Endothelial cell of umbilical vein (primary cell): ENCODE measurements around the gene ZC3H15. TPM values are rescaled to one million over a fixed set of nuclear protein-coding genes. Genes with fewer than 3 reads are reported as not detected.

Source experiments
- BruUV-seq: library from RNA; stranded (reverse); fragments of 400-500 nt; replicated peaks from 2 replicates; lab custom pipeline; 2021; lab: Mats Ljungman, UMichigan
- CTCF ChIA-PET: fragments of 300-600, 350-600 bp; sonication (Branson Sonifier 250); formaldehyde crosslinking; loops from one replicate; lab custom pipeline; 2021; ENCODE audit warnings: antibody characterized with exemption, inconsistent platforms; lab: Charles Lee
- POLR2A ChIA-PET: fragments of 300-600, 350-600 bp; sonication (Branson Sonifier 250); formaldehyde crosslinking; loops from one replicate; lab custom pipeline; 2021; ENCODE audit warnings: antibody characterized with exemption, inconsistent platforms; lab: Charles Lee
- DNase-seq: peaks from one replicate; pipeline ENCODE4 v3.0.0-alpha.2; 2011; ENCODE audit warnings: low read depth, low spot score
- FAIRE-seq: peaks from 2 replicates; lab custom pipeline; 2011; peaks lifted over from hg19 to GRCh38; lab: Jason Lieb, UNC
- H2AFZ ChIP-seq: 2 replicates; pipeline ENCODE4 v1.6.0; 2012; ENCODE audit warnings: low read depth, low read length, control low read depth, inconsistent platforms
- H3K27ac ChIP-seq: 2 replicates; pipeline ENCODE4 v1.5.1; 2011; ENCODE audit warnings: low read depth, mild to moderate bottlenecking, control low read depth, low read length, moderate library complexity; ENCODE audit not compliant: insufficient read depth
- H3K27me3 ChIP-seq, 2 experiments: 2 replicates each; pipeline versions ENCODE4 v1.6.0 to v1.6.1; 2011; ENCODE audit warnings: low read length in 2 of 2, mixed read lengths in 1 of 2; ENCODE audit not compliant: control insufficient read depth in 2 of 2, insufficient read depth in 2 of 2
- H3K36me3 ChIP-seq, 2 experiments: 2 replicates in 1 of 2; 3 replicates in 1 of 2; pipeline ENCODE4 v1.5.1; 2011; ENCODE audit warnings: low read length in 2 of 2, mild to moderate bottlenecking in 1 of 2, moderate library complexity in 1 of 2; ENCODE audit not compliant: control insufficient read depth in 2 of 2, insufficient read depth in 2 of 2; ENCODE audit errors: extremely low read depth in 1 of 2
- H3K4me1 ChIP-seq: 3 replicates; pipeline ENCODE4 v1.5.1; 2011; ENCODE audit warnings: mild to moderate bottlenecking, low read length; ENCODE audit not compliant: control insufficient read depth, insufficient read depth; ENCODE audit errors: extremely low read depth
- H3K4me2 ChIP-seq: 2 replicates; pipeline ENCODE4 v1.6.1; 2011; ENCODE audit warnings: low read length, control low read depth, mixed read lengths; ENCODE audit not compliant: insufficient read depth
- H3K4me3 ChIP-seq, 3 experiments: fragments of 200-600 bp in 1 of 3; sonication (generic), shearing (Covaris generic) in 1 of 3; replicated peaks in 1 of 3; 2 replicates each; pipeline ENCODE4 v1.5.1; 2011 to 2016; ENCODE audit warnings: control low read depth in 3 of 3, low read length in 3 of 3, mild to moderate bottlenecking in 2 of 3, inconsistent platforms in 1 of 3, low read depth in 1 of 3, moderate library complexity in 1 of 3; ENCODE audit not compliant: insufficient read depth in 1 of 3
- H3K79me2 ChIP-seq: 2 replicates; pipeline ENCODE4 v1.6.0; 2012; ENCODE audit warnings: low read length, inconsistent platforms; ENCODE audit not compliant: control insufficient read depth, insufficient read depth
- H3K9ac ChIP-seq: replicated peaks from 2 replicates; pipeline ENCODE3; 2011; ENCODE audit warnings: low read length, control low read depth; ENCODE audit not compliant: insufficient read depth; ENCODE audit errors: extremely low read depth
- H3K9me1 ChIP-seq: replicated peaks from 3 replicates; pipeline ENCODE4 v1.6.0; 2011; ENCODE audit warnings: mild to moderate bottlenecking, low read length; ENCODE audit not compliant: control insufficient read depth, insufficient read depth; ENCODE audit errors: extremely low read depth
- H3K9me3 ChIP-seq: replicated peaks from 2 replicates; pipeline ENCODE4 v1.5.1; 2012; ENCODE audit warnings: low read length, inconsistent platforms; ENCODE audit not compliant: control insufficient read depth, insufficient read depth
- H4K20me1 ChIP-seq: replicated peaks from 2 replicates; pipeline ENCODE3; 2011; ENCODE audit warnings: mild to moderate bottlenecking, low read length; ENCODE audit not compliant: control insufficient read depth, insufficient read depth; ENCODE audit errors: extremely low read depth
- CTCF ChIP-seq, 2 donors: IDR thresholded peaks; 1 replicate in 1 of 2; 2 replicates in 1 of 2; pipeline ENCODE4 v1.5.1; 2011; ENCODE audit warnings: low read length in 2 of 2, mild to moderate bottlenecking in 2 of 2, moderate library complexity in 2 of 2, control low read depth in 1 of 2, inconsistent platforms in 1 of 2, low read depth in 1 of 2; ENCODE audit not compliant: insufficient read depth in 1 of 2; ENCODE audit errors: extremely low read depth in 1 of 2
- EZH2 ChIP-seq: IDR thresholded peaks from 2 replicates; pipeline ENCODE4 v1.6.1; 2012; ENCODE audit warnings: borderline replicate concordance, low read depth, mild to moderate bottlenecking, moderate library complexity, low read length, inconsistent platforms; ENCODE audit not compliant: severe bottlenecking
- FOS ChIP-seq: IDR thresholded peaks from 2 replicates; pipeline ENCODE4 v1.6.1; 2011; ENCODE audit warnings: mild to moderate bottlenecking, low read length, moderate library complexity, borderline replicate concordance; ENCODE audit not compliant: insufficient read depth
- GATA2 ChIP-seq: IDR thresholded peaks from 2 replicates; pipeline ENCODE4 v1.7.0; 2011; ENCODE audit warnings: low read depth, mild to moderate bottlenecking, moderate library complexity, mixed read lengths, low read length; ENCODE audit not compliant: insufficient read length, insufficient read depth
- JUN ChIP-seq: IDR thresholded peaks from 2 replicates; pipeline ENCODE4 v1.6.1; 2011; ENCODE audit warnings: borderline replicate concordance, low read depth; ENCODE audit not compliant: insufficient read length, insufficient read depth
- MYC ChIP-seq: IDR thresholded peaks from one replicate; pipeline ENCODE4 v1.6.1; 2011; ENCODE audit warnings: mild to moderate bottlenecking, low read depth, low read length
- POLR2A ChIP-seq: IDR thresholded peaks from 2 replicates; pipeline ENCODE4 v1.6.1; 2012; ENCODE audit warnings: low read depth, mild to moderate bottlenecking, control low read depth, low read length
- POLR2AphosphoS5 ChIP-seq: IDR thresholded peaks from 2 replicates; pipeline ENCODE4 v1.6.1; 2012; ENCODE audit warnings: low read depth, mild to moderate bottlenecking, control low read depth, low read length, moderate library complexity; ENCODE audit not compliant: insufficient read depth
- dilution Hi-C: fragments of 300-500 bp; cut with MboI; formaldehyde crosslinking; loops from one replicate; pipeline ENCODE4 v1.15.0; 2019; ENCODE audit warnings: low sequenced_read_pairs; ENCODE audit not compliant: extremely low pct_ligation_motif_present
- intact Hi-C: fragments of 100-400 bp; cut with micrococcal nuclease; formaldehyde crosslinking; loops from one replicate; pipeline ENCODE4 v1.10.0; 2022
- polyA plus RNA-seq, 4 experiments: library from polyadenylated mRNA; depleted of rRNA in 3 of 4; stranded (reverse) in 3 of 4; unstranded in 1 of 4; fragments of >200 nt; gene quantifications; 2 replicates each; pipeline versions ENCODE4 v1.2.1 to v1.2.3, GENCODE V29; 2011 to 2012; ENCODE audit warnings: missing spikeins in 1 of 4
- total RNA-seq: library from RNA; stranded (reverse); gene quantifications from 2 replicates; pipeline ENCODE4 v1.2.3, GENCODE V29; 2021
- TF ChIP-seq, protein P1 (sequence below): IDR thresholded peaks from 2 replicates; pipeline ENCODE4 v1.6.1; 2011; ENCODE audit not compliant: insufficient read depth, insufficient read length

ZC3H15 gene
- total and polyA plus RNA-seq, 2 donors (not counting 3 experiments of a cell fraction or from before 2014, with no cell fraction given): 24.1 to 65.1 TPM

DNA sequence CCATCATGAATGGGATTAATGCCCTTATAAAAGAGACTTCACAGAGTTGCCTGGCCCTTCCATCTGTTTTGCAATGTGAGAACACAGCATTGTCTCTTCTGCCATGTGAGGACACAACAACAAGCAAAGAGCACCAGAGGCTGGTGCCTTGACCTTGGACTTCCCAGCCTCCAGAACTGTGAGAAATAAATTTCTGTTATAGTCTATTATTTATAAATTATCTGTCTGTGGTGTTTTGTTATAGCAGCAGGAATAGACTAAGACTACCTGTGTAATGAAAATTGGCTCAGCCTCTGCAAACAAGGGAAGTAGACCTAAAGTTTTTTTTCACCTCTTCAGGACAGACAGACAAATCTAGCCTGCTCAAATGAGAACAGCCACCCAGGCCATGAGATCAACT lies 19.3 kb upstream of the ZC3H15 start:
- Histone ChIP-seq H3K9me3 (no peaks in the 10 kb centered on the region), H3K27me3 (no peaks in the 10 kb centered on the region), H3K4me1 (no peaks in the 10 kb centered on the region), H2AFZ (no peak overlapping the region), H3K36me3 (no peaks in the 10 kb centered on the region), H3K4me3 (no peak overlapping the region), H3K9ac (no peak overlapping the region), H3K4me2 (no peak overlapping the region), H3K9me1 (no peaks in the 10 kb centered on the region), H4K20me1 (no peaks in the 10 kb centered on the region), H3K79me2 (no peaks in the 10 kb centered on the region), H3K27ac (no peak overlapping the region)
- no peak for DNase-seq
- intact Hi-C loops (no loop called here), dilution Hi-C loops (no loop called here)
- FAIRE-seq: no peak
- ChIA-PET CTCF (no interaction called here), POLR2A (no interaction called here)
- no TSS peak for BruUV-seq
- TF ChIP-seq CTCF (IDR thresholded peaks at IDR 0.05; ENCODE audit: extremely low read depth in 1 of 2, insufficient read depth in 1 of 2, low read depth in 1 of 2, low read length in 2 of 2): no peak
- TF ChIP-seq, protein P1, sequence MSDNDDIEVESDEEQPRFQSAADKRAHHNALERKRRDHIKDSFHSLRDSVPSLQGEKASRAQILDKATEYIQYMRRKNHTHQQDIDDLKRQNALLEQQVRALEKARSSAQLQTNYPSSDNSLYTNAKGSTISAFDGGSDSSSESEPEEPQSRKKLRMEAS: no peak
- TF ChIP-seq POLR2AphosphoS5: no peak
- TF ChIP-seq FOS: no peak
- no peak for TF ChIP-seq EZH2
- no peak for TF ChIP-seq GATA2
- no peak for TF ChIP-seq POLR2A
- TF ChIP-seq JUN: no peak
- TF ChIP-seq MYC: no peak
